HG02623 (cell line): ENCODE data around the gene CACNA2D3.

Experiments
- ATAC-seq: cut with Tn5 transposase; IDR thresholded peaks from one replicate; pipeline ENCODE4 v1.9.1; 2021; ENCODE audit warnings: moderate library complexity; ENCODE audit not compliant: unreplicated experiment

CACNA2D3 gene

GRCh38 chr3:54324103-54324502 lies 201.8 kb downstream of the CACNA2D3 start:
- no peak for ATAC-seq

GRCh38 chr3:54326951-54327350 lies 204.6 kb downstream of the CACNA2D3 start:
- no peak for ATAC-seq

- ATAC-seq = no peak
Measured at GRCh38 chr3:54331341-54331740, 209.0 kb downstream of the CACNA2D3 start.

GRCh38 chr3:54337846-54338245 lies 215.5 kb downstream of the CACNA2D3 start:
- ATAC-seq = no peak

GRCh38 chr3:54339608-54340007 lies 217.3 kb downstream of the CACNA2D3 start:
- ATAC-seq = no peak

- no peak for ATAC-seq
Measured at GRCh38 chr3:54341811-54342210, 219.5 kb downstream of the CACNA2D3 start.

- no peak for ATAC-seq
Measured at GRCh38 chr3:54342676-54343075, 220.3 kb downstream of the CACNA2D3 start.

GRCh38 chr3:54343495-54343894 lies 221.1 kb downstream of the CACNA2D3 start:
- ATAC-seq = no peak

- ATAC-seq = no peak
Measured at GRCh38 chr3:54344601-54345231, 222.4 kb downstream of the CACNA2D3 start.

GRCh38 chr3:54345847-54346375 lies 223.6 kb downstream of the CACNA2D3 start:
- no peak for ATAC-seq

- ATAC-seq = no peak
Measured at GRCh38 chr3:54347060-54347459, 224.7 kb downstream of the CACNA2D3 start.

- ATAC-seq = no peak
Measured at GRCh38 chr3:54347933-54348332, 225.6 kb downstream of the CACNA2D3 start.

GRCh38 chr3:54349231-54349652 lies 226.9 kb downstream of the CACNA2D3 start:
- ATAC-seq = no peak

GRCh38 chr3:54349691-54350090 lies 227.3 kb downstream of the CACNA2D3 start:
- ATAC-seq = no peak

GRCh38 chr3:54353546-54353945 lies 231.2 kb downstream of the CACNA2D3 start:
- ATAC-seq = no peak

- no peak for ATAC-seq
Measured at GRCh38 chr3:54353946-54354345, 231.6 kb downstream of the CACNA2D3 start.

- no peak for ATAC-seq
Measured at GRCh38 chr3:54355800-54356199, 233.4 kb downstream of the CACNA2D3 start.

- no peak for ATAC-seq
Measured at GRCh38 chr3:54356261-54357045, 234.1 kb downstream of the CACNA2D3 start.

GRCh38 chr3:54357301-54357700 lies 234.9 kb downstream of the CACNA2D3 start:
- ATAC-seq = no peak

- ATAC-seq = no peak
Measured at GRCh38 chr3:54358316-54358715, 236.0 kb downstream of the CACNA2D3 start.

GRCh38 chr3:54358969-54359694 lies 236.8 kb downstream of the CACNA2D3 start:
- no peak for ATAC-seq

GRCh38 chr3:54360320-54360719 lies 238.0 kb downstream of the CACNA2D3 start:
- no peak for ATAC-seq
